ENCODE results near the gene TRIM2. TPM values are rescaled to one million over a fixed set of nuclear protein-coding genes. Genes with fewer than 3 reads are reported as not detected.
A peak's percentile ranks its signal among the peaks of the same experiment; 100 is the strongest.

TRIM2 gene
- total RNA-seq, 4 donors from 2014 or later = 25.7 to 55.9 (median 42.5) TPM

DNA sequence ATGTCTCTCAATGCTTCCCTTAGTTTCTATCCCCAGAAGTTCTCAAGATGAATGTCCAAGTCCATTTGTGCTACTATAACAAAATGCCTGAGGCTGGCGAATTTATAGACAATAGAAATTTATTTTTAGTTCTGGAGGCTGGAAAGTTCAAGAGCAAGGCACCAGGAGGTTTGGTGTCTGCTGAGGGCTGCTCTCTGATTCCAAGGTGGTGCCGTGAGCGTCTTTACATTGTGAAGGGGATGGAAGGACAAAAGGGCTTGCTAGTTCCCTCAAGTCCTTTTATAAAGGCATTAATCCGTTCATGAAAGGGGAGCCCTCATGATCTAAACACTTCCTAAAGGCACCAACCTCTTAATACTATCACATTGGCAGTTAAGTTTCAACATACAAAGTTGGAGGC is 12.3 kb downstream of the TRIM2 start:
- TF ChIP-seq POLR2A (IDR thresholded peaks at IDR 0.05) (no peak), EP300 (IDR thresholded peaks at IDR 0.05) (no peak)
- TF ChIP-seq, protein P1, sequence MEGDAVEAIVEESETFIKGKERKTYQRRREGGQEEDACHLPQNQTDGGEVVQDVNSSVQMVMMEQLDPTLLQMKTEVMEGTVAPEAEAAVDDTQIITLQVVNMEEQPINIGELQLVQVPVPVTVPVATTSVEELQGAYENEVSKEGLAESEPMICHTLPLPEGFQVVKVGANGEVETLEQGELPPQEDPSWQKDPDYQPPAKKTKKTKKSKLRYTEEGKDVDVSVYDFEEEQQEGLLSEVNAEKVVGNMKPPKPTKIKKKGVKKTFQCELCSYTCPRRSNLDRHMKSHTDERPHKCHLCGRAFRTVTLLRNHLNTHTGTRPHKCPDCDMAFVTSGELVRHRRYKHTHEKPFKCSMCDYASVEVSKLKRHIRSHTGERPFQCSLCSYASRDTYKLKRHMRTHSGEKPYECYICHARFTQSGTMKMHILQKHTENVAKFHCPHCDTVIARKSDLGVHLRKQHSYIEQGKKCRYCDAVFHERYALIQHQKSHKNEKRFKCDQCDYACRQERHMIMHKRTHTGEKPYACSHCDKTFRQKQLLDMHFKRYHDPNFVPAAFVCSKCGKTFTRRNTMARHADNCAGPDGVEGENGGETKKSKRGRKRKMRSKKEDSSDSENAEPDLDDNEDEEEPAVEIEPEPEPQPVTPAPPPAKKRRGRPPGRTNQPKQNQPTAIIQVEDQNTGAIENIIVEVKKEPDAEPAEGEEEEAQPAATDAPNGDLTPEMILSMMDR (IDR thresholded peaks at IDR 0.05) = no peak
- Histone ChIP-seq H3K36me3 (no peaks in the 10 kb centered on the region), H3K4me1 (peaks cover 0 to 11% (median 0%) of the 10 kb centered on the region in 4 donors), H3K4me3 (no peak overlapping the region), H3K9me3 (no peaks in the 10 kb centered on the region), H3K27me3 (no peaks in the 10 kb centered on the region), H3K27ac (no peak overlapping the region)
- DNase-seq (ENCODE audit: low spot score in 2 of 2) = no peak
- WGBS, 2 donors = 77 to 81% methylated on average over 4 of the region's 4 CpGs

DNA sequence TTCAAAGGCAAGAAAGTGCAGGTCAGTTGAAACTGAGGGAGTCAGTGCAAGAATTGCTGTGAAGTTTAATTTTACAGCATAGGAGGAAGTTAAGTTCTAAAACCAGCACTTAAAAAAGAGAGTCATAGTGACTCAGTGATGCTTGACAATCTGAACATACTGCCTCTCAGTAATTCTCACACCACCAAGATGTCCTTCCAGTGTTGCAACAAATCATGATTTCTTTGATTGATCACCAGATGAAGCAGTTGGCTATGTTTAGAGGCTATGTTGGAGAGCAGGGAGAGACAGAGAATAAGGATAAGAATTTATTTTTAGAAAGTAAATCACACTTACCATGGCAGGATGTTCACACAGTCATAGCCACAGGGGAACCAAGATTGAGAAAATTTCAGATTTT is 13.2 kb downstream of the TRIM2 start:
- no peaks in the 10 kb centered on the region for H3K36me3 ChIP-seq
- no peak overlapping the region for H3K27ac ChIP-seq
- H3K27me3 ChIP-seq = no peaks in the 10 kb centered on the region
- no peak overlapping the region for H3K4me3 ChIP-seq
- no peak for TF ChIP-seq EP300 (IDR thresholded peaks at IDR 0.05)
- TF ChIP-seq, protein P1 (IDR thresholded peaks at IDR 0.05) = no peak
- no peak for TF ChIP-seq POLR2A (IDR thresholded peaks at IDR 0.05)
- no peaks in the 10 kb centered on the region for H3K9me3 ChIP-seq
- peaks cover 0 to 15% (median 0%) of the 10 kb centered on the region in 4 donors for H3K4me1 ChIP-seq
- no peak for DNase-seq (ENCODE audit: low spot score in 2 of 2)

DNA sequence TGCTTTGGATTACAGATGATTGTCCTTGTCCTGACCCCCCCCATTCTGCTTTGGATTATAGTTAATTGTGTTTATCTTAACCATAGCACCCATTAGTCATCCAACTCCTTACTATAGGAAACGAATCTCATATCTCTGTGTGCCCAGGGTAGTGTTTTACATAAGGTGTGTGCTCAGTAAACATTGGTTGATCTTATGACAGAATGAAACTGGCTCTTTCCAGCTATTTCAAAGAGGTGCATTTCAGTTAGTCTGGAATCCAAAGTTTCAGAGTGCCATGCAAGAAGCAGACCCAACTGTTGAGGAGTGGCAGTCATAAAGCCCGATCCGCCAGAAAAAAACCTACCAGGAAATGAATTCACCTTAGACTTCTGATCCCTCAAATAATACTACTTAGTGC is 14.7 kb downstream of the TRIM2 start:
- WGBS, 2 donors = 96 to 100% methylated on average over 3 of the region's 3 CpGs
- no peaks in the 10 kb centered on the region for H3K9me3 ChIP-seq

DNA sequence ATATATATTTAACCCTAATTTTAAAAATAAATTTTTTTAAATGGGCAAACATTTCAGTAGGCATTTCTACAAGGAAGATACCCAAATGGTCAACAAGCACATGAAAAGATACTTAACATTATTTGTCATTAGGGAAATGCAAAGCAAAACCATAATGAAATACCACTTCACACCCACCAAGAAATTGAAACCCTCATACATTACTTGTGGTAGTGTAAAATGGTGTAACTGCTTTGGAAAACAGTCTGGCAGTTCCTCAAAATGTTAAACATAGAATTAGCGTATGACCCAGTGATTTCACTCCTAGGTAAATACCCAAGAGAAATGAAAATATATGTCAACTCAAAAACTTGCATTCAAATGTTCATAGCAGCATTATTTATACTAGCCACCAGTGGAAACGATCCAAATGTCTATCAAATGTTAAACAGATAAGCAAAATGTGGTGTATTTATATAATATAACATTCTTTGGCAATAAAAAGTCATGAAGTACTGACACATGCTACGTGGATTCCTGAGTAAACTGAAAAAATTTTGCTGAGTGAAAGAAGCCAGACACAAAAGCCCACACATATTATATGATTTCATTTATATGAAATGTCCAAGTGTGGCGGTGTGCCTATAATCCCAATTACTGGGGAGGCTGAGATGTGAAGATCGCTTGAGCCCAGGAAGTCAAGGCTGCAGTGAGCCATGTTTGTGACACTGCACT is 16.6 kb downstream of the TRIM2 start:
- H3K4me3 ChIP-seq = no peak overlapping the region
- no peaks in the 10 kb centered on the region for H3K27me3 ChIP-seq
- peaks cover 0 to 29% (median 5%) of the 10 kb centered on the region in 4 donors for H3K4me1 ChIP-seq
- no peak for DNase-seq (ENCODE audit: low spot score in 2 of 2)
- H3K27ac ChIP-seq = peak overlapping the region in 1 of 4 donors; percentile 89
- no peak for TF ChIP-seq EP300 (IDR thresholded peaks at IDR 0.05)
- TF ChIP-seq, protein P1 (IDR thresholded peaks at IDR 0.05) = no peak
- no peak for TF ChIP-seq POLR2A (IDR thresholded peaks at IDR 0.05)
- no peaks in the 10 kb centered on the region for H3K9me3 ChIP-seq
- H3K36me3 ChIP-seq = no peaks in the 10 kb centered on the region
- 69 to 75% methylated on average over 5 of the region's 5 CpGs for WGBS, 2 donors

More for the DNA sequence above, 14.7 kb downstream of the TRIM2 start:
- Histone ChIP-seq H3K4me3 (no peak overlapping the region), H3K27me3 (no peaks in the 10 kb centered on the region), H3K4me1 (peaks cover 0 to 10% (median 0%) of the 10 kb centered on the region in 4 donors), H3K27ac (no peak overlapping the region), H3K36me3 (no peaks in the 10 kb centered on the region)
- no peak for TF ChIP-seq EP300 (IDR thresholded peaks at IDR 0.05)
- TF ChIP-seq POLR2A (IDR thresholded peaks at IDR 0.05) = no peak
- TF ChIP-seq, protein P1 (IDR thresholded peaks at IDR 0.05) = no peak
- DNase-seq (ENCODE audit: low spot score in 2 of 2) = no peak

Measured in tibial nerve (tissue), 4 donors.